BJ (cell line): ENCODE data around the gene AKAP1. TPM values are rescaled to one million over a fixed set of nuclear protein-coding genes. Genes with fewer than 3 reads are reported as not detected.

ENCODE experiments used
- CTCF ChIA-PET: fragments of 350-600 bp; formaldehyde crosslinking; extraction: SDS; loops from one replicate; lab custom pipeline; 2021; ENCODE audit warnings: antibody characterized with exemption, inconsistent platforms; lab: Yijun Ruan, JAX
- POLR2A ChIA-PET: fragments of 300-600 bp; sonication (Branson Sonifier 250); formaldehyde crosslinking; extraction: SDS; loops from one replicate; lab custom pipeline; 2021; ENCODE audit warnings: antibody characterized with exemption; lab: Charles Lee
- DNase-seq: peaks from one replicate; pipeline ENCODE4 v3.0.0-alpha.2; 2011; ENCODE audit warnings: low read depth
- H3K27me3 ChIP-seq: 2 replicates; pipeline ENCODE4 v1.6.0; 2011; ENCODE audit warnings: low read length; ENCODE audit not compliant: control insufficient read depth, insufficient read depth
- H3K36me3 ChIP-seq: 2 replicates; pipeline ENCODE4 v1.5.1; 2011; ENCODE audit warnings: low read length; ENCODE audit not compliant: control insufficient read depth, insufficient read depth
- H3K4me3 ChIP-seq: 2 replicates; pipeline ENCODE4 v1.5.1; 2011; ENCODE audit warnings: low read depth, mild to moderate bottlenecking, control low read depth, low read length
- polyA plus RNA-seq: library from polyadenylated mRNA; depleted of rRNA; stranded (reverse); fragments of >200 nt; gene quantifications from 2 replicates; pipeline ENCODE4 v1.2.3, GENCODE V29; 2011
- TF ChIP-seq, protein P1 (sequence below): IDR thresholded peaks from 2 replicates; pipeline ENCODE4 v1.5.1; 2011; ENCODE audit warnings: low read depth, mild to moderate bottlenecking, control low read depth, inconsistent platforms, low read length, moderate library complexity; ENCODE audit not compliant: insufficient read depth

AKAP1 gene
- polyA plus RNA-seq, 1 experiment, result 15.7 TPM

DNA sequence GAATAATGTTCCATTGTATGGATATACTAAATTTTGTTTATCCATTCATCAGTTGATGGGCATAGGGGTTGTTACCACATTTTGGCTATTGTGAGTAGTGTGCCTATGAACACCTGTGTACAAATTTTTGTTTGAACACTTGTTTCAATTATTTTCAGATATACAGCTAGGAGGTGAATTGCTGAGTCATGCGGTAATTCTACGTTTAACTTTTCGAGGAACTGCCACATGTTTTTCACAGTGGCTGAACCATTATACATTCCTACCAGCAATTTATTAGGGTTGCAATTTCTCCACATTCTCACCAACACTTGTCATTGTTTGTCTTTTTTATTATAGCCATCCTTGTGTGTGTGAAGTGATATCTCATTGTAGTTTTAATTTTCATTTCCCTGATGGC lies 75.6 kb downstream of the AKAP1 start:
- ChIA-PET CTCF (no interaction called here), POLR2A (no interaction called here)
- Histone ChIP-seq H3K4me3 (no peak overlapping the region), H3K36me3 (no peaks in the 10 kb centered on the region), H3K27me3 (no peaks in the 10 kb centered on the region; the same call in 1 of the 2 replicates)
- no peak for DNase-seq
- TF ChIP-seq, protein P1, sequence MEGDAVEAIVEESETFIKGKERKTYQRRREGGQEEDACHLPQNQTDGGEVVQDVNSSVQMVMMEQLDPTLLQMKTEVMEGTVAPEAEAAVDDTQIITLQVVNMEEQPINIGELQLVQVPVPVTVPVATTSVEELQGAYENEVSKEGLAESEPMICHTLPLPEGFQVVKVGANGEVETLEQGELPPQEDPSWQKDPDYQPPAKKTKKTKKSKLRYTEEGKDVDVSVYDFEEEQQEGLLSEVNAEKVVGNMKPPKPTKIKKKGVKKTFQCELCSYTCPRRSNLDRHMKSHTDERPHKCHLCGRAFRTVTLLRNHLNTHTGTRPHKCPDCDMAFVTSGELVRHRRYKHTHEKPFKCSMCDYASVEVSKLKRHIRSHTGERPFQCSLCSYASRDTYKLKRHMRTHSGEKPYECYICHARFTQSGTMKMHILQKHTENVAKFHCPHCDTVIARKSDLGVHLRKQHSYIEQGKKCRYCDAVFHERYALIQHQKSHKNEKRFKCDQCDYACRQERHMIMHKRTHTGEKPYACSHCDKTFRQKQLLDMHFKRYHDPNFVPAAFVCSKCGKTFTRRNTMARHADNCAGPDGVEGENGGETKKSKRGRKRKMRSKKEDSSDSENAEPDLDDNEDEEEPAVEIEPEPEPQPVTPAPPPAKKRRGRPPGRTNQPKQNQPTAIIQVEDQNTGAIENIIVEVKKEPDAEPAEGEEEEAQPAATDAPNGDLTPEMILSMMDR, result no peak

DNA sequence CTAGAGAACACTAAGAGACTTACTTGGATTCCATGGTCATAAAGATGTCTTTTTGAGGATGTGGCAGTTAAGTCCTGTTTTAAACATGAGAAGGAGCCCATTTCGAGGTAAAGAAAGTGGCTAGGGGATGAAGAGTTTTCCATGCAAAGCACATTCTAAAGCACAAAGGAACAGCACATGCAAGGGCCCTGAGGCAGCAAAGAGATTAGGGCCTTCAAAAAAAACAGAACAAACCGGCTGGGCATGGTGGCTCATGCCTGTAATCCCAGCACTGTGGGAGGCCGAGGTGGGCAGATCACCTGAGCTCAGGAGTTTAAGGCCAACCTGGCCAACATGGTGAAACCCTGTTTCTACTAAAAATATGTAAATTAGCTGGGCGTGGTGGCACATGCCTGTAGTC lies 79.8 kb downstream of the AKAP1 start:
- POLR2A ChIA-PET, result no interaction called here
- H3K36me3 ChIP-seq, result no peaks in the 10 kb centered on the region
- no peak for DNase-seq
- CTCF ChIA-PET, result interaction anchor here (0.6 kb wide), 1 partner anchor 507 kb away, joined by 3 read pairs; no protein-coding TSS in a partner anchor
- no peaks in the 10 kb centered on the region for H3K27me3 ChIP-seq
- no peak overlapping the region for H3K4me3 ChIP-seq
- TF ChIP-seq, protein P1, result no peak

DNA sequence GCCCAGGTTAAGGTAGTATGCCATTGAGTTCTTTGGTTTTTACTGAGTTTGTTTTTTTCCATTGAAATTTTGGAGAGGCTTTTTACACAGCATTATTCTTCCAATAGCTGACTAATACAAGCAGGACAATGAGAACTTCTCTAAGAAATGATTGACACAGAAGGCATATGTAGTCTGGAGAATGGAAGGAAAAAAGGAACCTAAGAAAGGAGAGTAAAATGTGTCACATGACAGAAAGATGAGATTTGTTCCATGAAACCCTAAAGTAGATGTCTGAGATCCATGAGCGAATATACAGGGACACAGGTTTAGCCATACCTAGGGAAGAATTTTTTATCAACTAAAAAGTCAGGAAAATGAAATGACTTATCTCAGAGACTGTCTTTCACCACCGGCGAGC lies 80.7 kb downstream of the AKAP1 start:
- TF ChIP-seq, protein P1, result no peak
- no peak for DNase-seq
- no peaks in the 10 kb centered on the region for H3K36me3 ChIP-seq
- H3K4me3 ChIP-seq, result no peak overlapping the region
- no peaks in the 10 kb centered on the region for H3K27me3 ChIP-seq
- ChIA-PET CTCF (no interaction called here), POLR2A (no interaction called here)

DNA sequence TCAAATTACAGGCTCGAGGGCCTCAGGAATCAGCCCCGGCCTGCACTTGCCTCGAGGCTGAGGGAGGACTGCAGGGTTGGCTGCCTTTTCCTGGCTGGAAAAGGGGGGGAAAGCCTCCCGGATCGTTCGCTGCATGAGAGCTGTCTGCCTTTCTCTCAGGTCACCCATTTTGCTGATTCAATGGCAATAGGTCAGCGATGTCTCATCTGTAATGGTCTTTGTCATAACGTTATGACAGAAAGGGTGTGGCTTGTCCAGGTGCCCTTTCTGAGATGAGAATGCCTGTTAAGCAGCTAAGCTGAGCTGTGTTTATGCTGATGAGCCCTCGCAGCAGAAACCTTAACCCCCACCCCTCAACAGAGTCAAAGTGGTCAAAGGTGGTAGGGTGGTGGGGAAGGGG lies 81.8 kb downstream of the AKAP1 start:
- POLR2A ChIA-PET, result no interaction called here
- H3K36me3 ChIP-seq, result no peaks in the 10 kb centered on the region
- H3K4me3 ChIP-seq, result no peak overlapping the region
- no peaks in the 10 kb centered on the region for H3K27me3 ChIP-seq
- CTCF ChIA-PET, result interaction anchor here (0.9 kb wide), 1 partner anchor 24 kb away, joined by 4 read pairs; no protein-coding TSS in a partner anchor
- no peak for DNase-seq
- TF ChIP-seq, protein P1, result no peak

DNA sequence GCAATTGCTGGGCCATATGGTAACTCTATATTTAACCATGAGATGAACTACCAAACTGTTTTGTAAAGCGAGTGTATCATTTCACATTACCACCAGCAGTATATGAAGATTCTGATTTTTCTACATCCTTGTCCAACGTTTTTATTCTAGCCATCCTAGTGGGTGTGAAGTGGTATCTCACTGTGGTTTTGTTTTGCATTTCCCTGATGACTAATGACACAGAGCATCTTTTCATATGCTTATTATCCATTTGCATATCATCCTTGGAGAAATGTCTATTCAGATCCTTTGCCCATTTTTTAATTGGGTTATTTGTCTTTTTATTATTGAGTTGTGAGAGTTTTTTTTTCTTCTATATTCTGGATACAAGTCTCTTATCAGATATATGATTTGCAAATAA lies 83.6 kb downstream of the AKAP1 start:
- H3K4me3 ChIP-seq, result no peak overlapping the region
- DNase-seq, result no peak
- CTCF ChIA-PET, result no interaction called here
- no peaks in the 10 kb centered on the region for H3K36me3 ChIP-seq
- POLR2A ChIA-PET, result no interaction called here
- no peaks in the 10 kb centered on the region for H3K27me3 ChIP-seq
- TF ChIP-seq, protein P1, result no peak
